Measurements from ENCODE around the gene B4GALT1.

DNA sequence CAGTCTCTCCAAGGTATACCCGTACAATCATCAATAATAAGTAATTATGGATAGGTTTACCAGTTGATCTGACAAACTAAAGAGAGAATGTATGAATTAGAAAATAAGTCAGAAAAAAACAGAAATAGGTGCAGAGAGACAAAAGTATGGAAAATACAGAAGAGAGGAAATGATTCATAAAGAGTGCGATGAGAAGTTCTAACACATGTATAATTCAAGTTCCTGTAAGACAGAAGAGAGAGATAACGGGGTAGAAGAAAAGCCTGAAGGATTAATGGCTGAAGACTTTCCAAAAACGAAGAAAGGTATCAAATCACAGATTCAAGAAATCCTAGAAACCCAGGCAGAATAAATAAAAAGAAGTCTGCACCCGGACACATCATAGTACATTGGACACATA, 74.5 kb downstream of the B4GALT1 start:
- TF ChIP-seq, protein P1, sequence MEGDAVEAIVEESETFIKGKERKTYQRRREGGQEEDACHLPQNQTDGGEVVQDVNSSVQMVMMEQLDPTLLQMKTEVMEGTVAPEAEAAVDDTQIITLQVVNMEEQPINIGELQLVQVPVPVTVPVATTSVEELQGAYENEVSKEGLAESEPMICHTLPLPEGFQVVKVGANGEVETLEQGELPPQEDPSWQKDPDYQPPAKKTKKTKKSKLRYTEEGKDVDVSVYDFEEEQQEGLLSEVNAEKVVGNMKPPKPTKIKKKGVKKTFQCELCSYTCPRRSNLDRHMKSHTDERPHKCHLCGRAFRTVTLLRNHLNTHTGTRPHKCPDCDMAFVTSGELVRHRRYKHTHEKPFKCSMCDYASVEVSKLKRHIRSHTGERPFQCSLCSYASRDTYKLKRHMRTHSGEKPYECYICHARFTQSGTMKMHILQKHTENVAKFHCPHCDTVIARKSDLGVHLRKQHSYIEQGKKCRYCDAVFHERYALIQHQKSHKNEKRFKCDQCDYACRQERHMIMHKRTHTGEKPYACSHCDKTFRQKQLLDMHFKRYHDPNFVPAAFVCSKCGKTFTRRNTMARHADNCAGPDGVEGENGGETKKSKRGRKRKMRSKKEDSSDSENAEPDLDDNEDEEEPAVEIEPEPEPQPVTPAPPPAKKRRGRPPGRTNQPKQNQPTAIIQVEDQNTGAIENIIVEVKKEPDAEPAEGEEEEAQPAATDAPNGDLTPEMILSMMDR (IDR thresholded peaks at IDR 0.05): no peak
- TF ChIP-seq POLR2A (IDR thresholded peaks at IDR 0.05) (no peak), EP300 (IDR thresholded peaks at IDR 0.05) (no peak)

All from ovary (tissue), 3 donors.